Measurements from ENCODE around the gene HS2ST1. TPM values are rescaled to one million over a fixed set of nuclear protein-coding genes. Genes with fewer than 3 reads are reported as not detected.

The HS2ST1 gene
- total RNA-seq, 3 donors from 2014 or later = 17.7 to 18.0 (median 17.8) TPM

- intact Hi-C loops (cut with DNase I; ENCODE audit: low total_unique reads) = no loop called here
- H3K36me3 ChIP-seq = no peaks in the 10 kb centered on the region
- no peaks in the 10 kb centered on the region for H3K27me3 ChIP-seq
- H3K4me3 ChIP-seq = no peak overlapping the region
- TF ChIP-seq, protein P1, sequence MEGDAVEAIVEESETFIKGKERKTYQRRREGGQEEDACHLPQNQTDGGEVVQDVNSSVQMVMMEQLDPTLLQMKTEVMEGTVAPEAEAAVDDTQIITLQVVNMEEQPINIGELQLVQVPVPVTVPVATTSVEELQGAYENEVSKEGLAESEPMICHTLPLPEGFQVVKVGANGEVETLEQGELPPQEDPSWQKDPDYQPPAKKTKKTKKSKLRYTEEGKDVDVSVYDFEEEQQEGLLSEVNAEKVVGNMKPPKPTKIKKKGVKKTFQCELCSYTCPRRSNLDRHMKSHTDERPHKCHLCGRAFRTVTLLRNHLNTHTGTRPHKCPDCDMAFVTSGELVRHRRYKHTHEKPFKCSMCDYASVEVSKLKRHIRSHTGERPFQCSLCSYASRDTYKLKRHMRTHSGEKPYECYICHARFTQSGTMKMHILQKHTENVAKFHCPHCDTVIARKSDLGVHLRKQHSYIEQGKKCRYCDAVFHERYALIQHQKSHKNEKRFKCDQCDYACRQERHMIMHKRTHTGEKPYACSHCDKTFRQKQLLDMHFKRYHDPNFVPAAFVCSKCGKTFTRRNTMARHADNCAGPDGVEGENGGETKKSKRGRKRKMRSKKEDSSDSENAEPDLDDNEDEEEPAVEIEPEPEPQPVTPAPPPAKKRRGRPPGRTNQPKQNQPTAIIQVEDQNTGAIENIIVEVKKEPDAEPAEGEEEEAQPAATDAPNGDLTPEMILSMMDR (IDR thresholded peaks at IDR 0.05) = no peak
- no peak for TF ChIP-seq POLR2AphosphoS5 (IDR thresholded peaks at IDR 0.05)
- peaks cover 0 to 7% of the 10 kb centered on the region in 2 donors for H3K9me3 ChIP-seq
- no peak overlapping the region for H3K27ac ChIP-seq
- DNase-seq (ENCODE audit: low spot score in 2 of 2) = no peak
- no peaks in the 10 kb centered on the region for H3K4me1 ChIP-seq
Observed at GRCh38 chr1:86925742-86926141, 11.3 kb downstream of the HS2ST1 start.

- TF ChIP-seq, protein P1 (IDR thresholded peaks at IDR 0.05) = no peak
- TF ChIP-seq POLR2AphosphoS5 (IDR thresholded peaks at IDR 0.05) (no peak), POLR2A (IDR thresholded peaks at IDR 0.05) (no peak)
- Histone ChIP-seq H3K27ac (no peak overlapping the region), H3K27me3 (no peaks in the 10 kb centered on the region), H3K36me3 (no peaks in the 10 kb centered on the region), H3K4me1 (no peaks in the 10 kb centered on the region), H3K9me3 (peaks cover 0 to 7% of the 10 kb centered on the region in 2 donors), H3K4me3 (no peak overlapping the region)
- intact Hi-C loops (cut with DNase I; ENCODE audit: low total_unique reads) = no loop called here
- DNase-seq (ENCODE audit: low spot score in 2 of 2) = no peak
Observed at GRCh38 chr1:86926883-86927282, 12.4 kb downstream of the HS2ST1 start.

DNA sequence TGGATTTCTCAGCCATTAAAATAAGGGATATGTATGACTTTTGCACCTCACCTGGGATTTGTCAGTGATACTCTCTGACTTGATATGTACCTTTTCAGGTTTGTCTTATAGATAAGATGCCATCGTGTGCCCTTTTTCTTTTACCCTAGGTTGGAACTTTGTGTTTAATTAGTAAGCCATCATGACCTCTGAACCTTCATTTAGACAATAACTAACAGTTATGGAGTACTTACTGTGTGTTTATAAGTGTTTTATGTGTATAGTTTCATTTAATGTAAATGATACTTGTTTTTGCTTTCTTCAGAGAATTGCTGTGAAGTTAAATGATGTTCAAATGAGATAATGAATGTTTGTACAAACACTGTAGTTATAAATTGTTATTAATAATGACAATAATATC, 14.4 kb downstream of the HS2ST1 start:
- TF ChIP-seq POLR2AphosphoS5 (IDR thresholded peaks at IDR 0.05) (no peak), POLR2A (IDR thresholded peaks at IDR 0.05) (no peak)
- TF ChIP-seq, protein P1 (IDR thresholded peaks at IDR 0.05) = no peak
- Histone ChIP-seq H3K4me3 (no peak overlapping the region), H3K27me3 (no peaks in the 10 kb centered on the region), H3K36me3 (no peaks in the 10 kb centered on the region), H3K27ac (no peak overlapping the region), H3K9me3 (peaks cover 0 to 7% of the 10 kb centered on the region in 2 donors), H3K4me1 (no peaks in the 10 kb centered on the region)
- intact Hi-C loops (cut with DNase I; ENCODE audit: low total_unique reads) = no loop called here
- DNase-seq (ENCODE audit: low spot score in 2 of 2) = no peak

DNA sequence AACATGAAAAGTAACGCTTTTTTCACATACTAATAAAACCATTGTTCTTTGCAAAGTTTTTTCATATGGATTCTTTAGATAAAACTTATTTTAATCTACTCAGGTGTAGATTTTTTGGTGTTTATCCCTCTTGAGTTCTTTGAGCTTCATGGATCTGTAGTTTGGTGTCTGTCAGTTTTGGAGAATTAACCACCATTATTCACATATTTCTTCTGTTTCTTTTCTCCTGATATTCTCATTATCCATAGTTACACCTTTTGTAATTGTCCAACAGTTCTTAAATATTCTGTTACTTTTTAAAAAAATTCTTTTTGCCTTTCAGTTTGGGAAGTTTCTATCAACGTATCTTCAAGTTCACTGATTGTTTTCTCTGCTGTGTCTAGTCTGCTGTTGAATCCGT, 18.6 kb downstream of the HS2ST1 start:
- H3K4me1 ChIP-seq = no peaks in the 10 kb centered on the region
- no peaks in the 10 kb centered on the region for H3K36me3 ChIP-seq
- no peak for TF ChIP-seq POLR2A (IDR thresholded peaks at IDR 0.05)
- TF ChIP-seq, protein P1 (IDR thresholded peaks at IDR 0.05) = no peak
- TF ChIP-seq POLR2AphosphoS5 (IDR thresholded peaks at IDR 0.05) = no peak
- no peak overlapping the region for H3K27ac ChIP-seq
- intact Hi-C loops (cut with DNase I; ENCODE audit: low total_unique reads) = no loop called here
- no peaks in the 10 kb centered on the region for H3K27me3 ChIP-seq
- no peak overlapping the region for H3K4me3 ChIP-seq
- H3K9me3 ChIP-seq = no peaks in the 10 kb centered on the region
- no peak for DNase-seq (ENCODE audit: low spot score in 2 of 2)

DNA sequence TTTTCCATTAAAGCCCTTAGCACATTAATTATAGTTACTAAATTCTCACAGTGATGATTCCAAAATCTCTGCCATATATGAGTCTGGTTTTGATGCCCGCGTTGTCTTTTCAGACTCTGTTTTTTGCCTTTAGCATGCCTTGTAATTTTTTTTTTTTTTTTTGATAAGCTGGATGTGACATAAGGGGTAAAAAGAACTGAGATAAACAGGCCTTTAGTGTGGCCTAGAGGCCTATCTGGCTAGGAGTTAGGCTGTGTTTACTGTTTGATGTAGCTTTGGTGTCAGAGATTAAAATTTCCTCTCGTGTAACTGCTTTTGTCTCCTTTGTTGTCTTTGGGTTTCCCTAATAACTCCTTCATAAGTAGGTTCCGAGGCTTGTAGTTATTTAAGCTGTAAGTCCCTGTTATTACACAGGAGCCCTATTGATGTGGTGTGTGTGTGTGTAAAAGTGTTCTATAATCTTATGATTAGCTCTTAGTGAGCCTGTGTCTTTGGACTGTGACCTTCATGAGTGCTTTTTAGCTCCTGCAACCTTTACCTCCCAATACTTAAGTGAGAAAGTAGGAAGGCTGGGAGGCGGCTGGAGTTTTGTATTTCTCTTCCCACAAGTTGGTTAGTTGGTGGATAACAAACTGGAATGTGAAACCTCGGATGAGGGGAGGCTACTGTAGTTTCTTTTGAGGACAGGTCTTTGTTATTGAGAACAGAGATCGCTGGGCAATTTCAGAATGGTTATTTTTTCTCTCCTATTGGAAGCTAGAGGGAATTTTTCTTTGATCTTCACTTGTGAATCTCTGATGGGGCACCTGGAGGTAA, 19.3 kb downstream of the HS2ST1 start:
- TF ChIP-seq POLR2AphosphoS5 (IDR thresholded peaks at IDR 0.05) = no peak
- TF ChIP-seq, protein P1 (IDR thresholded peaks at IDR 0.05) = no peak
- TF ChIP-seq POLR2A (IDR thresholded peaks at IDR 0.05) = no peak
- no peaks in the 10 kb centered on the region for H3K36me3 ChIP-seq
- H3K4me1 ChIP-seq = no peaks in the 10 kb centered on the region
- intact Hi-C loops (cut with DNase I; ENCODE audit: low total_unique reads) = no loop called here
- no peak for DNase-seq (ENCODE audit: low spot score in 2 of 2)
- H3K27me3 ChIP-seq = no peaks in the 10 kb centered on the region
- no peaks in the 10 kb centered on the region for H3K9me3 ChIP-seq
- no peak overlapping the region for H3K4me3 ChIP-seq
- no peak overlapping the region for H3K27ac ChIP-seq

Data from breast epithelium (tissue), 4 donors.